Neural cell (in vitro differentiated cells): Measurements from ENCODE around the gene ARFIP2. TPM values are rescaled to one million over a fixed set of nuclear protein-coding genes. Genes with fewer than 3 reads are reported as not detected.

Source experiments
- H2AFZ ChIP-seq: fragments of 200-600, 300-800 bp; sonication (generic), shearing (Covaris generic); 2 replicates; pipeline ENCODE4 v1.6.0; 2014; ENCODE audit warnings: low read depth, mild to moderate bottlenecking, antibody characterized with exemption, low read length, moderate library complexity
- H3F3A ChIP-seq: fragments of 200-600 bp; shearing (Covaris generic); 2 replicates; pipeline ENCODE4 v1.6.1; 2016; ENCODE audit warnings: mild to moderate bottlenecking, moderate library complexity, mixed read lengths, antibody characterized with exemption, low read length; ENCODE audit not compliant: insufficient read depth, poor library complexity, severe bottlenecking
- H3K27ac ChIP-seq: fragments of 200-600, 300-800 bp; sonication (generic), shearing (Covaris generic); 2 replicates; pipeline ENCODE4 v1.5.1; 2014; ENCODE audit warnings: mild to moderate bottlenecking, low read length, moderate library complexity
- H3K27me3 ChIP-seq: fragments of 300-800, 200-600 bp; sonication (generic), shearing (Covaris generic); 2 replicates; pipeline ENCODE4 v1.6.0; 2014; ENCODE audit warnings: mild to moderate bottlenecking, low read depth, low read length, moderate library complexity; ENCODE audit not compliant: insufficient read depth
- H3K36me3 ChIP-seq: fragments of 300-800, 200-600 bp; sonication (generic), shearing (Covaris generic); 2 replicates; pipeline ENCODE4 v1.5.1; 2014; ENCODE audit warnings: mild to moderate bottlenecking, antibody characterized with exemption, low read length, moderate library complexity; ENCODE audit not compliant: insufficient read depth
- H3K4me2 ChIP-seq: fragments of 300-800, 200-600 bp; sonication (generic), shearing (Covaris generic); 2 replicates; pipeline ENCODE4 v1.6.0; 2014; ENCODE audit warnings: mild to moderate bottlenecking, low read length
- H3K4me3 ChIP-seq: fragments of 300-800, 200-600 bp; sonication (generic), shearing (Covaris generic); 2 replicates; pipeline ENCODE4 v1.5.1; 2014; ENCODE audit warnings: mild to moderate bottlenecking, low read length, moderate library complexity
- H3K79me2 ChIP-seq: fragments of 200-600 bp; shearing (Covaris generic); replicated peaks from 2 replicates; pipeline ENCODE4 v1.6.0; 2014; ENCODE audit warnings: mild to moderate bottlenecking, low read length, moderate library complexity; ENCODE audit not compliant: insufficient read depth
- H3K9ac ChIP-seq: fragments of 300-800, 200-600 bp; sonication (generic), shearing (Covaris generic); 2 replicates; pipeline ENCODE4 v1.6.1; 2016; ENCODE audit warnings: mild to moderate bottlenecking, low read length, mixed read lengths
- H3K9me2 ChIP-seq: fragments of 200-600 bp; shearing (Covaris generic); 2 replicates; pipeline ENCODE4 v1.6.1; 2016; ENCODE audit warnings: mild to moderate bottlenecking, low read length, mixed read lengths; ENCODE audit not compliant: insufficient read depth
- H3K9me3 ChIP-seq: fragments of 200-600, 300-800 bp; sonication (generic), shearing (Covaris generic); 2 replicates; pipeline ENCODE4 v1.6.1; 2016; ENCODE audit warnings: mild to moderate bottlenecking, mixed run types, low read length, moderate library complexity, mixed read lengths
- H4K20me1 ChIP-seq: fragments of 200-600 bp; shearing (Covaris generic); 2 replicates; pipeline ENCODE4 v1.6.1; 2016; ENCODE audit warnings: mild to moderate bottlenecking, mixed run types; ENCODE audit not compliant: insufficient read depth
- CTCF ChIP-seq: fragments of 450-650 bp; IDR thresholded peaks from 2 replicates; pipeline ENCODE4 v1.5.1; 2014; ENCODE audit warnings: antibody characterized with exemption, mild to moderate bottlenecking, moderate library complexity; ENCODE audit not compliant: poor library complexity, severe bottlenecking
- EP300 ChIP-seq: fragments of 450-650 bp; conservative IDR thresholded peaks from 2 replicates; pipeline ENCODE4 v1.6.1; 2014; ENCODE audit warnings: antibody characterized with exemption, mild to moderate bottlenecking, moderate library complexity; ENCODE audit not compliant: poor library complexity, severe bottlenecking
- EZH2 ChIP-seq: fragments of 200-600, 300-800 bp; shearing (Covaris generic), sonication (generic); IDR thresholded peaks from 2 replicates; pipeline ENCODE4 v1.6.1; 2014; ENCODE audit warnings: antibody characterized with exemption, low read length, borderline replicate concordance, mild to moderate bottlenecking; ENCODE audit not compliant: insufficient read depth, poor library complexity, severe bottlenecking
- MXI1 ChIP-seq: fragments of 450-650 bp; conservative IDR thresholded peaks from 2 replicates; pipeline ENCODE4 v1.6.1; 2014; ENCODE audit warnings: antibody characterized with exemption, mild to moderate bottlenecking; ENCODE audit not compliant: poor library complexity, severe bottlenecking
- POLR2AphosphoS5 ChIP-seq: IDR thresholded peaks from 2 replicates; pipeline ENCODE4 v1.6.1; 2012
- RAD21 ChIP-seq: fragments of 450-650 bp; conservative IDR thresholded peaks from 2 replicates; pipeline ENCODE4 v1.6.1; 2014; ENCODE audit warnings: antibody characterized with exemption, mild to moderate bottlenecking, moderate library complexity
- REST ChIP-seq: IDR thresholded peaks from 2 replicates; pipeline ENCODE4 v1.6.1; 2012; ENCODE audit warnings: borderline replicate concordance
- SMC3 ChIP-seq: fragments of 450-650 bp; conservative IDR thresholded peaks from 2 replicates; pipeline ENCODE4 v1.6.1; 2014; ENCODE audit warnings: antibody characterized with exemption, mild to moderate bottlenecking, moderate library complexity; ENCODE audit not compliant: poor library complexity
- TAF1 ChIP-seq: IDR thresholded peaks from 2 replicates; pipeline ENCODE4 v1.6.1; 2012; ENCODE audit warnings: low read depth
- polyA plus RNA-seq: library from polyadenylated mRNA; depleted of rRNA; stranded (reverse); fragments of >200 nt; gene quantifications from 2 replicates; pipeline ENCODE4 v1.2.3, GENCODE V29; 2014

ARFIP2 gene
- polyA plus RNA-seq, 1 donor from 2014 or later: 83.7 TPM

DNA sequence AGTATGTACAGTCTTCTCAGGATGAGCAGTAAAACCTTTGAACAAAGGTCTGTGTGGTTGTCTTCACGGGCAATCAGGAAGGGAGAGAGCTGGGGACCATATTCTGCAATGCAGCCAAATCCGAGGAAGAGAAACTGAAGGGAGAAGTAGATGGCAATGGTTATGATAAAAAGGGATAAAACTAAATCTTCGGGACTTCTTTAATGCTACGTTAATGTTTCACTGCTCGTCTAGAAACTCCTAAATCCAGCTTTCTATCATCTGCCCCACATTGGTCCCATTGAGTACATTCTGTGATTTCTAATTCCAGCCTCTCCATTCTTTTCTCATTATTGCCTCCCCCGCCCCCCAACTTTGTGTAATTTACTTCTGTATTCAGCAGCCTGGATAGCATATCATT is 1.9 kb upstream of the ARFIP2 start:
- Histone ChIP-seq H3K9me2 (no peaks in the 10 kb centered on the region), H3K27ac (no peak overlapping the region), H3K4me2 (no peak overlapping the region), H4K20me1 (no peaks in the 10 kb centered on the region), H3K4me3 (peak overlapping the region; percentile 74), H3K27me3 (no peaks in the 10 kb centered on the region), H3K36me3 (no peaks in the 10 kb centered on the region), H3K79me2 (peaks cover 26% of the 10 kb centered on the region), H3K9ac (no peak overlapping the region), H3K9me3 (no peaks in the 10 kb centered on the region), H2AFZ (no peak overlapping the region), H3F3A (no peaks in the 10 kb centered on the region)
- no peak for TF ChIP-seq MXI1
- TF ChIP-seq RAD21: no peak
- no peak for TF ChIP-seq EP300

DNA sequence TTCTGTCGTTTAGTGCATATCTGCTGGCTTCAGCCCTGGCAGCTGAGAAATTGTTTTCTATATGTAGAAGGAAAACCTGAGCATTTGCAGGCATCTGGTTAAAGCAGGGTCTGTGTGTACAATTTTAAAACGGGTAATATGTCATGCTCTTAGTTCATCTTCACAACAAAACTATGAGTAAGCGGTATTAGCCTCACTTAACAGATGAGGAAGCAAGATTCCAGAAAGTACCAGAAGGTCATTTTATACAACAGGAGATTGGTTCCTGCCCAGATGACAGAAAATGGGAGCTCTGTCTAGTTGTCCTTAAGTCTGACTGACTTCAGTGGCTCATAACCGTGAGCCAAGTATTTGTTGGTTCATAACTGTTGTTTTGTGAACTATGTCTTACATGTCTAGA is 1.3 kb upstream of the ARFIP2 start:
- peak overlapping the region; percentile 81 for H3K27ac ChIP-seq
- H3K36me3 ChIP-seq: no peaks in the 10 kb centered on the region
- no peaks in the 10 kb centered on the region for H4K20me1 ChIP-seq
- H3K27me3 ChIP-seq: no peaks in the 10 kb centered on the region
- peak overlapping the region; percentile 74 for H3K4me3 ChIP-seq
- H2AFZ ChIP-seq: no peak overlapping the region
- TF ChIP-seq TAF1: no peak
- TF ChIP-seq EP300: no peak
- no peak for TF ChIP-seq SMC3
- no peak for TF ChIP-seq CTCF
- TF ChIP-seq MXI1: no peak
- no peak for TF ChIP-seq RAD21
- TF ChIP-seq REST: no peak
- no peak for TF ChIP-seq EZH2
- no peak for TF ChIP-seq POLR2AphosphoS5
- no peaks in the 10 kb centered on the region for H3K9me3 ChIP-seq
- H3F3A ChIP-seq: no peaks in the 10 kb centered on the region
- peak overlapping the region; percentile 74 for H3K9ac ChIP-seq
- H3K4me2 ChIP-seq: peak overlapping the region; percentile 90
- no peaks in the 10 kb centered on the region for H3K9me2 ChIP-seq
- peaks cover 26% of the 10 kb centered on the region for H3K79me2 ChIP-seq

- no peaks in the 10 kb centered on the region for H3K36me3 ChIP-seq
- peak overlapping the region; percentile 56 for H2AFZ ChIP-seq
- no peaks in the 10 kb centered on the region for H3K27me3 ChIP-seq
- H3K9me3 ChIP-seq: no peaks in the 10 kb centered on the region
- peaks cover 26% of the 10 kb centered on the region for H3K79me2 ChIP-seq
- H3K4me2 ChIP-seq: peak overlapping the region; percentile 90
- H3K9me2 ChIP-seq: no peaks in the 10 kb centered on the region
- H3K27ac ChIP-seq: peak overlapping the region; percentile 81
- TF ChIP-seq REST (peak; percentile 5), POLR2AphosphoS5 (no peak), RAD21 (no peak)
- H3F3A ChIP-seq: no peaks in the 10 kb centered on the region
- peak overlapping the region; percentile 74 for H3K9ac ChIP-seq
- no peaks in the 10 kb centered on the region for H4K20me1 ChIP-seq
- peak overlapping the region; percentile 74 for H3K4me3 ChIP-seq
These were observed 769 bp upstream of the ARFIP2 start for GRCh38 chr11:6481924-6482275.
